Middle frontal gyrus (tissue), 1 donor: Measurements from ENCODE around the gene PRSS50.
"Not testable (repeated sequence)": the region's sequence is repeated elsewhere in the genome, so short reads cannot be mapped to it uniquely, and the experiment has no call there.

Experiments used
- DNase-seq: peaks from one replicate; pipeline ENCODE4 v3.0.0-alpha.2; 2015; ENCODE audit warnings: low spot score; ENCODE audit errors: extremely low spot score

The PRSS50 gene

GRCh38 chr3:46717447-46718231 lies at the start of gene PRSS50:
Gene PRSS50, minus strand, starts transcription at chr3:46717869. Its CDS starts 45 bp downstream, at chr3:46717824.
- DNase-seq, result no peak

- no peak for DNase-seq
These were observed 46.5 kb upstream of the PRSS50 start for GRCh38 chr3:46764206-46764605.

GRCh38 chr3:46763178-46763577 lies 45.5 kb upstream of the PRSS50 start:
- DNase-seq, result no peak

GRCh38 chr3:46759239-46760167 lies 41.8 kb upstream of the PRSS50 start:
- no peak for DNase-seq

- no peak for DNase-seq
These were observed 39.0 kb upstream of the PRSS50 start for GRCh38 chr3:46756642-46757041.

- DNase-seq, result no peak
These were observed 38.0 kb upstream of the PRSS50 start for GRCh38 chr3:46755646-46756045.

GRCh38 chr3:46753127-46753526 lies 35.5 kb upstream of the PRSS50 start:
- not testable (repeated sequence) for DNase-seq

GRCh38 chr3:46750555-46751038 lies 32.9 kb upstream of the PRSS50 start:
- DNase-seq, result no peak

GRCh38 chr3:46749129-46749528 lies 31.5 kb upstream of the PRSS50 start:
- no peak for DNase-seq

GRCh38 chr3:46748170-46748569 lies 30.5 kb upstream of the PRSS50 start:
- no peak for DNase-seq

GRCh38 chr3:46746711-46747110 lies 29.0 kb upstream of the PRSS50 start:
- DNase-seq, result no peak

GRCh38 chr3:46742992-46743585 lies 25.4 kb upstream of the PRSS50 start:
- DNase-seq, result no peak

GRCh38 chr3:46739565-46739964 lies 21.9 kb upstream of the PRSS50 start:
- DNase-seq, result not testable (repeated sequence)

- DNase-seq, result no peak
These were observed 19.7 kb upstream of the PRSS50 start for GRCh38 chr3:46737329-46737731.

- DNase-seq, result no peak
These were observed 18.6 kb upstream of the PRSS50 start for GRCh38 chr3:46736006-46736872.

GRCh38 chr3:46734773-46735172 lies 17.1 kb upstream of the PRSS50 start:
- no peak for DNase-seq

GRCh38 chr3:46733026-46733800 lies 15.5 kb upstream of the PRSS50 start:
- no peak for DNase-seq

- no peak for DNase-seq
These were observed 14.1 kb upstream of the PRSS50 start for GRCh38 chr3:46731795-46732194.

- no peak for DNase-seq
These were observed 13.2 kb upstream of the PRSS50 start for GRCh38 chr3:46730819-46731218.

GRCh38 chr3:46729038-46729437 lies 11.4 kb upstream of the PRSS50 start:
- no peak for DNase-seq
